GM12878 (cell line): ENCODE measurements around the gene RNASEH2A. TPM values are rescaled to one million over a fixed set of nuclear protein-coding genes. Genes with fewer than 3 reads are reported as not detected.

Experiments used
- ATAC-seq: fragments of 200-7000 bp; cut with Tn5 transposase; 3 replicates; pipeline ENCODE4 v1.9.1; 2020; ENCODE audit warnings: mild to moderate bottlenecking, moderate library complexity
- BruUV-seq: library from RNA; stranded (reverse); fragments of 400-500 nt; replicated peaks from 2 replicates; lab custom pipeline; 2021; lab: Mats Ljungman, UMichigan
- CTCF ChIA-PET: fragments of 300-600 bp; sonication (Branson Sonifier 250); formaldehyde crosslinking; extraction: SDS; loops from one replicate; lab custom pipeline; 2021; ENCODE audit warnings: inconsistent platforms; lab: Yijun Ruan, JAX
- POLR2A ChIA-PET: fragments of 350-600 bp; formaldehyde crosslinking; extraction: SDS; loops from one replicate; lab custom pipeline; 2021; ENCODE audit warnings: inconsistent platforms; lab: Charles Lee
- RAD21 ChIA-PET: fragments of 300-600 bp; sonication (Branson Sonifier 250); formaldehyde crosslinking; loops from one replicate; lab custom pipeline; 2023; ENCODE audit warnings: antibody characterized with exemption; ENCODE audit not compliant: unreplicated experiment; lab: Charles Lee
- SMC1A ChIA-PET: fragments of 300-600 bp; sonication (Branson Sonifier 250); formaldehyde crosslinking; loops from one replicate; lab custom pipeline; 2023; ENCODE audit not compliant: unreplicated experiment, uncharacterized antibody; lab: Charles Lee
- DNase-seq: peaks from one replicate; pipeline ENCODE4 v3.0.0-alpha.2; 2011; ENCODE audit warnings: low read depth, low spot score
- FAIRE-seq: peaks from 3 replicates; lab custom pipeline; 2011; peaks lifted over from hg19 to GRCh38; lab: Jason Lieb, UNC
- H2AFZ ChIP-seq: 2 replicates; pipeline ENCODE4 v1.6.0; 2011; ENCODE audit warnings: low read depth, low read length, control low read depth; ENCODE audit not compliant: control insufficient read depth
- H3K27ac ChIP-seq: 2 replicates; pipeline ENCODE4 v1.5.1; 2011; ENCODE audit warnings: control low read depth; ENCODE audit not compliant: control insufficient read depth, insufficient read depth
- H3K27me3 ChIP-seq, 2 experiments: replicated peaks in 1 of 2; 2 replicates each; pipeline versions ENCODE4 v1.6.0 to v1.6.1; 2011; ENCODE audit warnings: low read length in 1 of 2; ENCODE audit not compliant: control insufficient read depth in 2 of 2, insufficient read depth in 2 of 2
- H3K36me3 ChIP-seq, 2 experiments: 2 replicates each; pipeline ENCODE4 v1.5.1; 2011; ENCODE audit warnings: low read length in 1 of 2; ENCODE audit not compliant: control insufficient read depth in 2 of 2, insufficient read depth in 2 of 2
- H3K4me1 ChIP-seq: 2 replicates; pipeline ENCODE4 v1.6.1; 2011; ENCODE audit warnings: mild to moderate bottlenecking, low read length, moderate library complexity, mixed read lengths; ENCODE audit not compliant: control insufficient read depth, insufficient read depth
- H3K4me2 ChIP-seq: 2 replicates; pipeline ENCODE4 v1.6.0; 2011; ENCODE audit warnings: control low read depth; ENCODE audit not compliant: control insufficient read depth, insufficient read depth
- H3K4me3 ChIP-seq: fragments of 200-600 bp; sonication (generic); 2 replicates; pipeline ENCODE4 v1.5.1; 2016
- H3K79me2 ChIP-seq: 2 replicates; pipeline ENCODE4 v1.6.0; 2011; ENCODE audit warnings: low read length; ENCODE audit not compliant: control insufficient read depth, insufficient read depth
- H3K9ac ChIP-seq: 2 replicates; pipeline ENCODE4 v1.8.0; 2011; ENCODE audit warnings: low read length, control low read depth, mixed read lengths; ENCODE audit not compliant: control insufficient read depth, insufficient read depth
- H3K9me3 ChIP-seq: replicated peaks from 3 replicates; pipeline ENCODE4 v1.5.1; 2011; ENCODE audit warnings: mild to moderate bottlenecking, low read length; ENCODE audit not compliant: control insufficient read depth, insufficient read depth
- H4K20me1 ChIP-seq: 2 replicates; pipeline ENCODE4 v1.6.0; 2011; ENCODE audit not compliant: control insufficient read depth, insufficient read depth
- BCL11A ChIP-seq: IDR thresholded peaks from 2 replicates; pipeline ENCODE4 v1.6.1; 2011; ENCODE audit warnings: low read depth, low read length
- EGR1 ChIP-seq, 2 experiments: IDR thresholded peaks; 1 replicate in 1 of 2; 2 replicates in 1 of 2; pipeline ENCODE4 v1.6.1; 2011 to 2012; ENCODE audit warnings: low read depth in 2 of 2, low read length in 2 of 2, borderline replicate concordance in 1 of 2, mild to moderate bottlenecking in 1 of 2, moderate library complexity in 1 of 2
- FOS ChIP-seq: IDR thresholded peaks from 3 replicates; pipeline ENCODE4 v1.6.1; 2011; ENCODE audit warnings: borderline replicate concordance; ENCODE audit not compliant: insufficient read length; ENCODE audit errors: extremely low read depth
- FOXM1 ChIP-seq: IDR thresholded peaks from 2 replicates; pipeline ENCODE4 v1.6.1; 2012; ENCODE audit warnings: low read depth, mild to moderate bottlenecking, inconsistent platforms, low read length, moderate library complexity
- GATAD2B ChIP-seq: fragments of 450-650 bp; conservative IDR thresholded peaks from 2 replicates; pipeline ENCODE4 v1.6.1; 2017; ENCODE audit warnings: low read depth, mild to moderate bottlenecking, moderate library complexity
- IRF4 ChIP-seq: IDR thresholded peaks from 2 replicates; pipeline ENCODE4 v1.6.1; 2011; ENCODE audit warnings: low read depth, low read length
- MEF2B ChIP-seq: fragments of 450-650 bp; IDR thresholded peaks from 2 replicates; pipeline ENCODE4 v1.6.1; 2018; ENCODE audit warnings: mild to moderate bottlenecking, moderate library complexity; ENCODE audit not compliant: partially characterized antibody, poor library complexity, severe bottlenecking
- NRF1 ChIP-seq: conservative IDR thresholded peaks from 2 replicates; pipeline ENCODE4 v1.6.1; 2011; ENCODE audit warnings: mild to moderate bottlenecking, low read depth, low read length, improper control_type of control experiment
- PAX5 ChIP-seq: IDR thresholded peaks from 2 replicates; pipeline ENCODE4 v1.6.1; 2011; ENCODE audit warnings: low read depth, low read length, borderline replicate concordance
- SMARCA5 ChIP-seq: fragments of 450-650 bp; IDR thresholded peaks from 2 replicates; pipeline ENCODE4 v1.6.1; 2017; ENCODE audit warnings: mild to moderate bottlenecking
- SREBF1 ChIP-seq: IDR thresholded peaks from 2 replicates; pipeline ENCODE4 v1.6.1; 2012; ENCODE audit warnings: mild to moderate bottlenecking, low read length
- TCF12 ChIP-seq: IDR thresholded peaks from 2 replicates; pipeline ENCODE4 v1.6.1; 2011; ENCODE audit warnings: low read depth, mild to moderate bottlenecking, low read length
- YY1 ChIP-seq: IDR thresholded peaks from 2 replicates; pipeline ENCODE4 v1.6.1; 2011; ENCODE audit warnings: low read depth, mild to moderate bottlenecking, low read length
- ZBED1 ChIP-seq: IDR thresholded peaks from 2 replicates; pipeline ENCODE4 v1.6.1; 2016; ENCODE audit warnings: borderline replicate concordance
- ZNF622 ChIP-seq: fragments of 450-650 bp; IDR thresholded peaks from 2 replicates; pipeline ENCODE4 v1.6.1; 2017; ENCODE audit warnings: mild to moderate bottlenecking, inconsistent platforms
- WGBS: methylation state at CpG from one replicate; pipeline ENCODE4 v1.1.6; 2016; ENCODE audit warnings: low lambda C conversion rate; ENCODE audit not compliant: insufficient replicate concordance, insufficient coverage; ENCODE audit errors: missing lambda C conversion rate; 5-methylcytosine and 5-hydroxymethylcytosine counted together
- in situ Hi-C: fragments of 300-500 bp; cut with MboI; formaldehyde crosslinking; loops from 9 replicates; pipeline ENCODE4 v1.14.3; 2018; ENCODE audit warnings: mixed read lengths
- intact Hi-C: fragments of 100-400 bp; cut with micrococcal nuclease; formaldehyde crosslinking; loops from one replicate; pipeline ENCODE4 v1.14.2; 2022; ENCODE audit not compliant: unreplicated experiment
- polyA plus RNA-seq, 11 experiments: library from polyadenylated mRNA; depleted of rRNA in 4 of 11; unstranded in 6 of 11; stranded (reverse) in 5 of 11; fragments of >200 nt; fragmentation: Nextera tagmentation in 4 of 11; fragmentation: Illumina TruSeq in 1 of 11; extraction: Ambion mirVana in 4 of 11; extraction: Trizol in 1 of 11; gene quantifications; 1 replicate in 1 of 11; 2 replicates in 10 of 11; pipeline versions ENCODE4 v1.2.1 to v1.2.3, GENCODE V29; 2011 to 2016; ENCODE audit warnings: inconsistent platforms in 2 of 11, missing spikeins in 2 of 11, low read depth in 1 of 11
- total RNA-seq, 4 experiments: library from RNA; depleted of rRNA in 3 of 4; stranded (reverse); fragments of >200 nt in 3 of 4; fragmentation: Illumina TruSeq in 1 of 4; extraction: Trizol in 1 of 4; gene quantifications; 2 replicates each; pipeline versions ENCODE4 v1.2.1 to v1.2.3, GENCODE V29; 2013 to 2021
- TF ChIP-seq, protein P1 (sequence below): IDR thresholded peaks from 2 replicates; pipeline ENCODE4 v1.6.1; 2011; ENCODE audit warnings: borderline replicate concordance, low read depth, mild to moderate bottlenecking, moderate library complexity, mixed read lengths, low read length; ENCODE audit not compliant: insufficient read depth; ENCODE audit errors: extremely low read length
- TF ChIP-seq, protein P2 (sequence below): fragments of 450-650 bp; IDR thresholded peaks from 2 replicates; pipeline ENCODE4 v1.6.1; 2018; ENCODE audit warnings: borderline replicate concordance, mild to moderate bottlenecking; ENCODE audit not compliant: partially characterized antibody

RNASEH2A gene
- total and polyA plus RNA-seq, 10 of the 15 experiments (the other 5 are each of a cell fraction or from before 2014, with no cell fraction given), result 17.4 to 103 (median 40.4) TPM

DNA sequence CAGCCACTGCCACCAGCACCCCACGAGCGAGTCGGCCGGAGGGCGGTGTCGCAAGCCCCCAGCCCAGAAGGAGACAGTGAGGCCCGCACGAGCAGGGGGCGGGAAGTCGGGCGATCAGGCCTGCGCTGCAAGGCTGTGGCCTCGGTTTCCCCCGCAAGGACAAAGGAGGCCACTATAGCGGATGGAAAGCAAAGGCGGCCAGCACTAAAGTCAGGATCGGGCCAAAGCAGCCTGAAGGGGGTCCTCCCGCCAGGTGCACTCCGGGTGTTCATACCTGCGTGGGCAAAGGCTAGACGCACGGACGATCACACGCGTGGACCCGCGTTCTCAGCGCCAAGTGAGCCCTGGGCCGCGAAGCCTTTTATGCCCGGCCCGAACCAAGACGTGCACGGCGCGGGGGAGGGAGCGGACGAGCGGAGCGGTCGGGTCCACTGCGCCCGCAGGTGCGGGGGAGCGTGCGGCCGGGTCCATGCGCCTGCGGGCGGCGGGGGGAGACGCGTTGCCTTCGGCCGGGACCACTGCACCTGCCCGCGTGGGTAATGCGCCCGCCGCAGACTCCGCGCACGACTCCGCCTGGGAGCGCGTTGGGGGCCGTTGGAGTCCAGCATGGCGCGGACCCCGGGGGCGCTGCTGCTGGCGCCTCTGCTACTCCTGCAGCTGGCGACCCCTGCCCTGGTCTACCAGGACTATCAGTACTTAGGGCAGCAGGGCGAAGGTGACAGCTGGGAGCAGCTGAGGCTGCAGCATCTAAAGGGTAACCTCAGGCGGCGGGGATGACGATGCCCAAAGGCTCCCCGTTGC is 4.7 kb upstream of the RNASEH2A start, which contains the start of the genes PRDX2 and THSD8:
Gene PRDX2, minus strand, starts transcription at position 335 of the 801 bp plus-strand sequence. CDS start 539 bp downstream, outside the sequence.
Gene THSD8, plus strand, starts transcription at position 604 of the 801 bp plus-strand sequence. Its CDS starts 3 bp downstream, at position 607.
- H3K27ac ChIP-seq, result peak within 1 kb of the TSS; percentile 63
- RAD21 ChIA-PET, result interaction anchor here (1.0 to 11.4 kb wide), 3 partner anchors 10 to 47 kb away, joined by 3 to 303 read pairs (median 4); partner anchors contain the start of gene HOOK2
- no TSS peak for BruUV-seq
- intact Hi-C loops, result no loop called here
- CTCF ChIA-PET, result interaction anchor here (0.7 to 12.9 kb wide), 8 partner anchors 24 to 164 kb away, joined by 3 to 426 read pairs (median 6); no protein-coding TSS in a partner anchor
- H3K4me2 ChIP-seq, result peak within 1 kb of the TSS; percentile 98
- H3K4me3 ChIP-seq, result peak within 1 kb of the TSS; percentile 95
- no peaks in the 10 kb centered on the region for H3K27me3 ChIP-seq
- ATAC-seq, result peak; percentile 83
- peak within 1 kb of the TSS; percentile 79 for H3K9ac ChIP-seq
- WGBS, result 1% methylated on average over 59 of the region's 78 CpGs
- no peaks in the 10 kb centered on the region for H3K9me3 ChIP-seq
- DNase-seq, result no peak
- POLR2A ChIA-PET, result interaction anchor here (1.0 to 2.2 kb wide), 7 partner anchors 9 to 80 kb away, joined by 3 to 9 read pairs (median 6); partner anchors contain the start of gene JUNB
- in situ Hi-C loops, result no loop called here
- H3K36me3 ChIP-seq, result peaks cover 0 to 1% of the 10 kb centered on the region in 2 experiments; a peak in 2 of 4 replicates
- peaks cover 13% of the 10 kb centered on the region for H3K79me2 ChIP-seq
- H2AFZ ChIP-seq, result peak within 1 kb of the TSS; percentile 88
- SMC1A ChIA-PET, result interaction anchor here (0.8 to 11.5 kb wide), 6 partner anchors 22 to 46 kb away, joined by 3 to 240 read pairs (median 4); no protein-coding TSS in a partner anchor
- H4K20me1 ChIP-seq, result no peaks in the 10 kb centered on the region
- H3K4me1 ChIP-seq, result peaks cover 14% of the 10 kb centered on the region
- no peak for FAIRE-seq
- TF ChIP-seq, protein P1, sequence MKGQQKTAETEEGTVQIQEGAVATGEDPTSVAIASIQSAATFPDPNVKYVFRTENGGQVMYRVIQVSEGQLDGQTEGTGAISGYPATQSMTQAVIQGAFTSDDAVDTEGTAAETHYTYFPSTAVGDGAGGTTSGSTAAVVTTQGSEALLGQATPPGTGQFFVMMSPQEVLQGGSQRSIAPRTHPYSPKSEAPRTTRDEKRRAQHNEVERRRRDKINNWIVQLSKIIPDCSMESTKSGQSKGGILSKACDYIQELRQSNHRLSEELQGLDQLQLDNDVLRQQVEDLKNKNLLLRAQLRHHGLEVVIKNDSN, result no peak
- TF ChIP-seq SREBF1, result peak; percentile 99
- peak; percentile 31; the same call in 1 of the 2 replicates for TF ChIP-seq YY1
- TF ChIP-seq FOS, result no peak
- TF ChIP-seq IRF4, result no peak
- peak in 1 of 2 experiments; percentile 78; a peak in 2 of 3 replicates for TF ChIP-seq EGR1 (IDR thresholded peaks at IDR 0.05; ENCODE audit: borderline replicate concordance in 1 of 2, low read depth in 2 of 2, low read length in 2 of 2)
- TF ChIP-seq PAX5, result peak; percentile 51; the same call in 1 of the 2 replicates
- TF ChIP-seq NRF1, result no peak
- no peak for TF ChIP-seq BCL11A
- TF ChIP-seq MEF2B, result peak; percentile 24
- TF ChIP-seq GATAD2B, result peak; percentile 92
- TF ChIP-seq TCF12, result peak; percentile 74; the same call in 1 of the 2 replicates
- TF ChIP-seq ZNF622, result no peak
- no peak for TF ChIP-seq ZBED1
- no peak for TF ChIP-seq FOXM1
- TF ChIP-seq, protein P2, sequence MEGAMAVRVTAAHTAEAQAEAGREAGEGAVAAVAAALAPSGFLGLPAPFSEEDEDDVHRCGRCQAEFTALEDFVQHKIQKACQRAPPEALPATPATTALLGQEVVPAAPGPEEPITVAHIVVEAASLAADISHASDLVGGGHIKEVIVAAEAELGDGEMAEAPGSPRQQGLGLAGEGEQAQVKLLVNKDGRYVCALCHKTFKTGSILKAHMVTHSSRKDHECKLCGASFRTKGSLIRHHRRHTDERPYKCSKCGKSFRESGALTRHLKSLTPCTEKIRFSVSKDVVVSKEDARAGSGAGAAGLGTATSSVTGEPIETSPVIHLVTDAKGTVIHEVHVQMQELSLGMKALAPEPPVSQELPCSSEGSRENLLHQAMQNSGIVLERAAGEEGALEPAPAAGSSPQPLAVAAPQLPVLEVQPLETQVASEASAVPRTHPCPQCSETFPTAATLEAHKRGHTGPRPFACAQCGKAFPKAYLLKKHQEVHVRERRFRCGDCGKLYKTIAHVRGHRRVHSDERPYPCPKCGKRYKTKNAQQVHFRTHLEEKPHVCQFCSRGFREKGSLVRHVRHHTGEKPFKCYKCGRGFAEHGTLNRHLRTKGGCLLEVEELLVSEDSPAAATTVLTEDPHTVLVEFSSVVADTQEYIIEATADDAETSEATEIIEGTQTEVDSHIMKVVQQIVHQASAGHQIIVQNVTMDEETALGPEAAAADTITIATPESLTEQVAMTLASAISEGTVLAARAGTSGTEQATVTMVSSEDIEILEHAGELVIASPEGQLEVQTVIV, result peak; percentile 60
- TF ChIP-seq SMARCA5, result no peak
